Measurements from ENCODE around the gene MYH14.

MYH14 gene

DNA sequence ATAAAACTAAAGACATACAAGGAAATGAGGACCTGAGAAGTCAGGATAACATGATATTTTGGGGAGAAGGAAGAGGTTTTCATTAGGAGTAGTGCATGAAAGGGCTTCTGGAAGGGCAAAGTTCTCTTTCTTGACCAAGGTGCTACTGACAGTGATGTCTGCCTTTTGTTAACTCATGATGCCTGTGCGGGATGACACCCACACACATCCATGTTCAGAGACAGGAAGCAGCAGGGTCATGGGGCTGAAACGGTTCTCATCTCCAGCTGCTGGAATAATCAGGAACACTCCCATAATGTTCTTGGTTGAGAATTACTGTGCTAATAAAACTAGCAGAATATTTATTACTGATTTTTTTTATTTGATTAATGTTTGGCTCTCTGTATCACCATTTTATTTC, 96.6 kb downstream of the MYH14 start:
- DNase-seq, result no peak

GRCh38 chr19:50300814-50301606, 97.6 kb downstream of the MYH14 start:
- DNase-seq, result no peak

GRCh38 chr19:50301607-50301971, 98.2 kb downstream of the MYH14 start:
- DNase-seq, result no peak

GRCh38 chr19:50303558-50303957, 100.1 kb downstream of the MYH14 start:
- DNase-seq, result no peak

GRCh38 chr19:50308991-50309390, 105.6 kb downstream of the MYH14 start:
- no peak for DNase-seq

- no peak for DNase-seq
Observed at GRCh38 chr19:50309396-50310125, 106.1 kb downstream of the MYH14 start.

DNA sequence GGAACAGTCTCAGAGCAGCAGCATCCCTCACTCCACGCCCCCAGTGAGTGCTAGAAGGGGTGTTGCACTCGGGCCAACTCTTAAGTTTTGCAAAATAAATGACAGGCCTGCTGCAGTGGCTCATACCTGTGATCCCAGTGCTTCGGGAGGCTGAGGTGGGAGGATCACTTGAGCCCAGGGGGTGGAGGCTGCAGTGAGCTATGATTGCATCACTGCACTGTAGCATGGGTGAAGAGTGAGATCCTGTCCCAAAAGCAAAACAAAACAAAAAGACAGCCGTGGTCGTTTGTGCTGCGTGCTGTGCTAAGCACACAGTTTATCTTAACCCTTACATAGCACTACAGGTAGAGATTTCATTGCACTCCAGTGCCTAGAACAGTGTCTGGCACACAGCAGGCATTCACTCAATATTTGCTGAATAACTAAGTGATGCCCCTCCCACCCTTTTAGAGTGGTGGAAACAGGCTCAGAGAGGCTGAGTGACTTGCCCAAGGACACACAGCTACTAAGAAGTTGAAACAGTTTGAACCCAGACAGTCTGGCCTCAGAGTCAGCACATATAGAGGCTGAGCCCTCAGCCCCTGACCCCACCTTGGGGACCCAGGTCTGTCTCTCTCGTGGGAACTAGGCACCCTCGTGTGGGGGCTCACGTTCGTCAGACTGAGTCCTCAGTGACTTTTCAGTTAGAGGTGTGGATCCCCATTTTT, 107.5 kb downstream of the MYH14 start:
- DNase-seq, result no peak

DNA sequence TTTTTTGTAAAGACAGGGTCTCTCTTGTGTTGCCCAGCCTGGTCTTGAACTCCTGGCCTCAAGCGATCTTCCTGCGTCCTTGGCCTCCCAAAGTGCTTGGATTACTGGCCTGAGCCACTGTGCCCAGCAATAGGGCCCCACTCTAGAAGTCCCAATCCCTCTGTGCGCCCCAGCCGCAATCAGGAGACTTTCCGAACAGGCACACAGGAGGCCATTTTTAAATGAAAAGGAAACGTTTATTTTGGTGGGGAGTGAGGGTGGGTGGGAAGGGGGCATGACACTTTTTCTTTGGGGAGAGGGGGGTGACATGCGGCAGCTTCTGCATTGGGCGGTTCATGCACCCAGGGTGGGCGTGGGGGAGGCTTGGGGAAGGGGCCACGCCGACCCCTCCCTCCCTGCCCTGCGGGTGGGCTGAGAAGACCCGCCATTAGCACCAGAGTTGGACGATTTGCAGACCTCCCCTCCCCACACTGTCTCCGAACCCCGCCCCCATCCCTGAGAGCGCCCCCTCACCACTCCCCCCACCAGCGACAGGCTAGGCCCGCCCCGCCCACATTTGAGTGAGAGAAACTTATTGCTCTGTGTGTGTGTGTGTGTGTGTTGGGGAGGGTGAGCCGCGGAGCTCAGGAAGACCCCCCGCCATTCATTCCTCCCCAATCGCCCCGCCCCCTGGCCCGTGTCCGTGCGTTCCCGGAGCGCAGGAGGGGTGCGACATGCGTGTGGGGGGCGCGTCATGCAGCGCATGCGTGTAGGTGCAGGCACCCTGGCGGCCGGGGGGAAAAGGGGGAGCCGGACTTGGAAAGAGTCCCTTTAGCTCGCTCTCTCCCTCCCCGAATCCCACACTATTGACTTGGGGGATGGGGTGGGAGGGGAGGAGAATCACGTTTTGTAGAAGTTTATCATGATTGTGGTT, 108.6 kb downstream of the MYH14 start:
- no peak for DNase-seq

GRCh38 chr19:50312967-50313811, 109.8 kb downstream of the MYH14 start:
- no peak for DNase-seq

GRCh38 chr19:50313812-50314536, 110.6 kb downstream of the MYH14 start:
- no peak for DNase-seq

GRCh38 chr19:50314724-50315708, 111.6 kb downstream of the MYH14 start:
- no peak for DNase-seq

DNA sequence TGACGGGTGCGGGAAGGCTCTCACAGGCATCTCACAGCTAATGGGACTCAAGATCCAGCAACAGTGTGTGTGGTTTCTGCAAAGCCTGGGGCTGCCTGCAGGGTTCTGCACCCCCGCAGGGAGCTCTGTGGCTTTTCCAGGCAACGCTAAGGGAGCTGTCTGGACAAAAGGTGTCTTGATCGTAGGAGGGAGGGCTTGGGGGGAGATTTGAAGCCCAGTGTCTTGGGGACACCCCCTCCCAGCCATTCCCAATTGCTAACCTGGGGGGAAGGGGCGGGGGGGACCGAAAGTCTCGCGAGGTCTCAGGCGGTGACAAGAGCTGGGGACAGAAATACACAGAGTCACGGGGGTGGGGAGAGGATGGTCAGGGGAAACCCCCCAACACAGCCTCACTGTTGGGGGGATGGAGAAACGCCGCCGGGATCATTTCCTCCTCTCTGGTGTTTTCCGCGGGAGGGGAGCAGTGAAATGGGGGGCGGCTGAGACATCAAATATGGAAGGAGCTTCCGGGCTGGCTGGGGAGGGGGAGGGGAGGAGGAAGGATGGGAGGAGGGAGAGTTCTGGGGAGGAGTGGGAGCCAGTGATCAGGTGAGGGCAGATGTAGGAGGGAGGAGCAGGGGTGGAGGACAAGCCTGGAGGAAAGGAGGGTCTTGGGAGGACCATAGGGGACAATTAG, 112.5 kb downstream of the MYH14 start:
- no peak for DNase-seq

DNA sequence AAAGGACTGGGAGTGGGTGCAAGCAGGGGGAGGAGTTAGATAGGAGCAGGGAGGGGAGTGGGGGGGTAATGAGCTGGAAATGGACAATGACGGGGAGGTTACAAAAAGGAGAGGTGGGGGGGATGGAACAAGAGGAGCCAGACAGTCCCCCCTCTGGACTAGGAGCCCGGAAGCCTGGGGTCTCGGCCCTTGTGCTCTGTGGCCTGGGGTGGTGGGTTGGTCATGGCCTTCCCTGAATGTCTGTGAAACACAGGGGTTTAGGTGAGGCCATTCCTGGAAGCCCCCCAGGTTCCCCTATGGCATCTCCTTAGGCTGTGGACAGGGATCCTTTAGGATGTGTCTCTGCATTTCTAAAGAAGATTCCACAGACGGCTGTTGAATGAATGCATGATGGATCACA, 113.7 kb downstream of the MYH14 start:
- no peak for DNase-seq

DNA sequence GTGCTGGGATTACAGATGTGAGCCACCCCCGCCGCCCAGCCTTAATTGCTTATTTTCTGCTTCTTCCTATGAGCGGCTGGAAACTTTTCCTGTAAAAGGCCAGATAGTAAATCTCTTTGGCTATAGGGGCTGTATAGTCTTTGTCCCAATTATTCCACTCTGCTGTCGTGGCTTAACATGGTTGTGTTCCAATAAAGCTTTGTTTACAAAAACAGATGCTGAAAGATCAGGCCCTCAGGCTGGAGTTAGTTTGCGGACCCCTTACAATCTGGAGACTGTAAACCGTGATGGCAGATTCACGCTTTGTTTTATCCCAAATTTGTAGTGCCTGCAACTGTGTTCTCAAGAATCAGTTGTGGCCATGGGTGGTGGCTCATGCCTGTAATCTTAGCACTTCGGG, 115.0 kb downstream of the MYH14 start:
- no peak for DNase-seq

GRCh38 chr19:50319156-50319555, 115.7 kb downstream of the MYH14 start:
- DNase-seq, result no peak

- no peak for DNase-seq
Observed at GRCh38 chr19:50320051-50320450, 116.6 kb downstream of the MYH14 start.

DNA sequence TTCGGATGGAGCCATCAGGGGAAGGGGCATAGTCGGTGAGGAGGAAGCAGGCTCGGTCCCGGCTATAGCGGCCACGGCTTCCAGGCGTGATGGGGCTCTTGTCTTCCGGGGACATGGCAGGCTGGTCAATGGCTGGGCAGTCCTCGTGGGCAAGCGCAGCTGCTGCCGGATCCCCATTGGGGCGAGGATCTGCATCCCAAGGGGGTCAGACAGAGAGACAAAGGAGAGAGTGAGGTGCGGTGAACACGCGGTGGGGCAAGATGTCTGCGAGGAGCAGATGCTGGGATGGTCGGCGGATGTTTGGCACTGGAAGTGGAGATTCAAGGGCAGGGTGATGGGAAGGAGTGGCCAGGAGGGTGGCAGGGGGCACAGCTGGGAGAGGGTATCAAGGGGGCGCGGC, 117.2 kb downstream of the MYH14 start:
- no peak for DNase-seq

DNA sequence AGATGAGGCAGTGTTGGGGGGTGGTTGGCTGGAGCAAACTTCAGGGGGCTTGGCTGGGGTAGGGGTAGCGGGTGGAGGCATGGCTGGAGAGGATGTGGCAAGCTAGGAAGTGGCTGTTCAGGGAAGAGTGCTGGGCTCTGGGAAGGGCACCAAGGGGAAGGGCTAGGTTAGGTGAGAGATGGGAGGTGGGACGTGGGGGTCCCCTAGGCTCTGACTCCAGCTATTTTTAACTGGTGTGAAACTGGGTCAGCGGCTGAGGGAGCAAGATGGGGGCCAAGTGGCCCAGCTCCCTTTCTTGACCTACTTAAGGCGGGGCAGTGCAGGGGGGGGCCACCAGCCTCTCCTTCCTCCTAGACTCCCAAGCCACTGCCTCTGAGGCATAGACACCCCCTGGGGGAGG, 118.4 kb downstream of the MYH14 start:
- DNase-seq, result no peak

DNA sequence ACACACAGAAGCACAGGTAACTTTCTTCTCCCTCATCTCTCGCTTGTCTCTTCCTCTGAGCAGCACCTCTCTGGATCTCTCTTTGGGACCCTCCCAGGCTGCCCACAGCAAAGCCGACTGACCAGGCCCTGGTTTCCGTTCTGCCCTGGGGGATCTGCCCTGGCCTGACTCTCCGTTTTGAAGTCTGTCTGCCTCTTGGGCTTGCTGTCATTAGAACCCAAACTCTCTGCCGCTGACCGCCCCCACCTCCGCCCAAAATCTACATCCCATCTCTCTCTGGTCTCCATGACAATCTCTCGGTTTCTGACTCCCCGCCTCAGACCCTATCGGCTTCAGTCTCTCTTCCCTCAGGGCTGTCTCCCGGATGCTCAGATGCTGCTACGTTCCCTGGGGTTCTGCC, 118.8 kb downstream of the MYH14 start:
- DNase-seq, result no peak

All from activated gamma-delta T cell (primary cell).